ENCODE measurements around the gene IL10RA. TPM values are rescaled to one million over a fixed set of nuclear protein-coding genes. Genes with fewer than 3 reads are reported as not detected.
A peak's percentile ranks its signal among the peaks of the same experiment; 100 is the strongest.
"Not testable (repeated sequence)": the region's sequence is repeated elsewhere in the genome, so short reads cannot be mapped to it uniquely, and the experiment has no call there.

Gene IL10RA
- total RNA-seq, 2 donors from 2014 or later = 63.0 to 108 TPM

DNA sequence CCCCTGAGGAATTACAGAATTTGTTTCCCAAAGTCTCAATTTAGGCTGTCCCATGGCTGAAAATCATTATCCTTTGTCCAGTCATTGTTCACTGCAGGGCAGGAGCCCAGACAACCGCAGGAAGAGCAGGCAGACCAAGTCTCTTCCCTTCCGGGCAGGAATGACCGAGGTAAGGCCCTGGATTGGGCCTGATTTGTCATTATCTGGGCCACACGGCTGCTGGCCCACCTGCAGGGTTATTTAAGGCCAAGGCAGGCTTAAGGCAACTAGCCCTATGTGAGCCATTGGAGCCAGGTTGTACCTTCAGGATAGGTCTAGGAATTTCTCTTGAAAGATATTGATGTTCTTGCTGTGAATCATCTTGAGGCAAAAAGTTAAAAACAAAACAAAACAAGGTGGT is 9.7 kb upstream of the IL10RA start:
- H3K36me3 Mint-ChIP-seq (ENCODE audit: low read depth) = no peaks in the 10 kb centered on the region
- H3K4me3 Mint-ChIP-seq = no peak overlapping the region
- H3K27me3 Mint-ChIP-seq = no peaks in the 10 kb centered on the region
- H3K27ac Mint-ChIP-seq = no peak overlapping the region
- H3K9me3 Mint-ChIP-seq = no peaks in the 10 kb centered on the region
- H3K4me1 Mint-ChIP-seq = peaks cover 36% of the 10 kb centered on the region
- ATAC-seq (replicated peaks) = no peak

DNA sequence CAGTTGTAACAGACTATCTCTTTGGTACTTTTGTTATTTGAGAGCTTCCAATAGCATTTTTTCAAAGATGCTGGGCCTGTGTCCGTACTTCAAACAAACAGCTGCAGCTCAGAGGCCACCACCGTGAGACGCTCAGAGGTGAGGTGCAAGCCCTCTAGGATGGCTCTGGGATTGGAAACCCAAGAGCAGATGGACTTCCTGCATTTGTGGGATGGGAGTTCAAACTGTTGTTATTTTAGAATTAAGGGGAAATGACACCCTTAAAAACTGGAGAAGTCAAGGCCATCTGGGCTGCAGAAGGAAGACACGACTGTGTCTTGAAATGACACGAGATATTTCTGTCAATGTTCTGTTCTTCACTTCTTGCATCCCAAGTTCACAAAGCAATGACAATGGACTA is 9.2 kb upstream of the IL10RA start:
- no peak overlapping the region for H3K4me3 Mint-ChIP-seq
- no peaks in the 10 kb centered on the region for H3K36me3 Mint-ChIP-seq (ENCODE audit: low read depth)
- H3K27me3 Mint-ChIP-seq = no peaks in the 10 kb centered on the region
- ATAC-seq (replicated peaks) = no peak
- no peak overlapping the region for H3K27ac Mint-ChIP-seq
- H3K4me1 Mint-ChIP-seq = peaks cover 39% of the 10 kb centered on the region
- H3K9me3 Mint-ChIP-seq = no peaks in the 10 kb centered on the region

- H3K4me1 Mint-ChIP-seq = peaks cover 35% of the 10 kb centered on the region
- not testable (repeated sequence) for H3K9me3 Mint-ChIP-seq; H3K27ac Mint-ChIP-seq; ATAC-seq (replicated peaks); H3K36me3 Mint-ChIP-seq (ENCODE audit: low read depth); H3K27me3 Mint-ChIP-seq; H3K4me3 Mint-ChIP-seq
Observed at GRCh38 chr11:117977612-117978264, 8.5 kb upstream of the IL10RA start.

DNA sequence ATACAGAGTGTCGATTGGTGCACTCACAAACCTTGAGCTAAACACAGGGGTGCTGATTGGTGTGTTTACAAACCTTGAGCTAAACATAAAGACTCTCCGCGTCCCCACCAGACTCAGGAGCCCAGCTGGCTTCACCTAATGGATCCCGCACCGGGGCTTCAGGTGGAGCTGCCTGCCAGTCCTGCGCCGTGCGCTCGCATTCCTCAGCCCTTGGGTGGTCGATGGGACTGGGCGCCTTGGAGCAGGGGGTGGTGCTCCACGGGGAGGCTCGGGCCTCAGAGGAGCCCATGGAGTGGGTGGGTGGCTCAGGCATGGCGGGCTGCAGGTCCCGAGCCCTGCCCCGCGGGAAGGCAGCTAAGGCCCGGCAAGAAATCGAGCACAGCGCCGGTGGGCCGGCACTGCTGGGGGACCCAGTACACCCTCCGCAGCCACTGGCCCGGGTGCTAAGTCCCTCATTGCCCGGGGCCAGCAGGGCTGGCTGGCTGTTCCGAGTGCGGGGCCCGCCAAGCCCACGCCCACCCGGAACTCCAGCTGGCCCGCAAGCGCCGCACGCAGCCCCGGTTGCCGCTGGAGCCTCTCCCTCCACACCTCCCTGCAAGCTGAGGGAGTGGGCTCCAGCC is 7.8 kb upstream of the IL10RA start:
- H3K4me1 Mint-ChIP-seq = peaks cover 30% of the 10 kb centered on the region
- H3K36me3 Mint-ChIP-seq (ENCODE audit: low read depth); H3K4me3 Mint-ChIP-seq; H3K27me3 Mint-ChIP-seq; H3K27ac Mint-ChIP-seq; H3K9me3 Mint-ChIP-seq; ATAC-seq (replicated peaks): not testable (repeated sequence)

- no peaks in the 10 kb centered on the region for H3K9me3 Mint-ChIP-seq
- no peaks in the 10 kb centered on the region for H3K27me3 Mint-ChIP-seq
- peak overlapping the region; percentile 68 for H3K4me3 Mint-ChIP-seq
- peaks cover 33% of the 10 kb centered on the region for H3K4me1 Mint-ChIP-seq
- no peaks in the 10 kb centered on the region for H3K36me3 Mint-ChIP-seq (ENCODE audit: low read depth)
- H3K27ac Mint-ChIP-seq = peak overlapping the region; percentile 80
- no peak for ATAC-seq (replicated peaks)
Observed at GRCh38 chr11:117978991-117979390, 7.2 kb upstream of the IL10RA start.

DNA sequence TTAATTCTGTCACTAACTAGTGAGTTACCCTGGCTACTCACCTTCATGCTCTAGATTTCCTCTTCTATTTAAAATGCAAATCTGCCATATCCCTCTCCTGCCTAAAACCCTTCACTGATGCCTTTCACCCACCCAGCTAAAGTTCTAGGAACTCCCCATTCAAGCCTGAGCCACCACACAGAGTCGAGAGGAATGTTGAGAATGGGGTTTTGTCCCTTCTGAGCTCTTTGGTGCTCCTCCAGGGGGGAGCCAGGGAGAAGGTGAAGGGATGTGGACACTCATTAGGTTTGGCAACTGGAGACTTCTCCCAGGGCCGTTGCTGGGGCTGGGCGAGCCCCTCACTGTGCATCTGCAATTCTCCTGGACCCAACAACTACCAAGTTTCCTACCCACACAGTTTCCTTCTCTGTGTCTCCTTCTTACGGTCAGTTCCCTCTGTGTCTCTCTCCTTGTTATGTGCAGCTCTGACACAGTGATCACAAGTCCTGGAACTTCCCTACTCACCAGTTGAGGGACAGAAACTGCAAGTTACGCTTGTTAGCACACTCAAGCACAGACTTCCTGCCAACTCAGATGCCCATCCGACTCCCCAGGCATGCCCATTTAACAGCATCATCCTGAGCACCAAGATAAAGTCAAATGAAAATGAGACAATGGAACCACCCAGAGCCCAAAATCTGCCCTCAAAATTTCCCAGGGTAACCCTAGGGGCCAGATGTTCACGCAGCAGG is 6.5 kb upstream of the IL10RA start:
- no peaks in the 10 kb centered on the region for H3K27me3 Mint-ChIP-seq
- peak overlapping the region; percentile 68 for H3K4me3 Mint-ChIP-seq
- ATAC-seq (replicated peaks) = peak; percentile 70
- H3K27ac Mint-ChIP-seq = peak overlapping the region; percentile 80
- H3K9me3 Mint-ChIP-seq = no peaks in the 10 kb centered on the region
- H3K36me3 Mint-ChIP-seq (ENCODE audit: low read depth) = peaks cover 3% of the 10 kb centered on the region
- peaks cover 30% of the 10 kb centered on the region for H3K4me1 Mint-ChIP-seq

DNA sequence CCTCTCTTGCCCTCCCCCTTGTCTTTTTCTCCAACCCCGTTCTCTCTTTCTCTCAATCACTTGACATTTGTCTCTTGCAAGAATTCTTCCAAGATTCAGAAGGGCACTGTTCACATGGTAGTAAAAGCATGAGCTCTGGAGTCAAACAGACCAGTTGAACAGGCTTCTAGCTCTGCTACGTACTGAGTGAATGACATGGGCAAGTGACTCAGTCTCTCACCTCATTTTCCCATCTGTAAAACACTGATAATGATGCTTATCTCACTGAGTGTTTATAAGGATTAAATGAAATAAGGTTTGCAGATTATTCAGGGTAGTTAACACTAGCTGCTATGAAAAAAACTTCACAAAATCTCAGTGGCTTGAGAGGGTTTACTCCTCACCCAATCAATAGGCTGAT is 5.9 kb upstream of the IL10RA start:
- peaks cover 35% of the 10 kb centered on the region for H3K4me1 Mint-ChIP-seq
- H3K27ac Mint-ChIP-seq = peak overlapping the region; percentile 80
- ATAC-seq (replicated peaks) = peak; percentile 45
- H3K27me3 Mint-ChIP-seq = no peaks in the 10 kb centered on the region
- H3K9me3 Mint-ChIP-seq = no peaks in the 10 kb centered on the region
- H3K36me3 Mint-ChIP-seq (ENCODE audit: low read depth) = peaks cover 9% of the 10 kb centered on the region
- H3K4me3 Mint-ChIP-seq = peak overlapping the region; percentile 68

DNA sequence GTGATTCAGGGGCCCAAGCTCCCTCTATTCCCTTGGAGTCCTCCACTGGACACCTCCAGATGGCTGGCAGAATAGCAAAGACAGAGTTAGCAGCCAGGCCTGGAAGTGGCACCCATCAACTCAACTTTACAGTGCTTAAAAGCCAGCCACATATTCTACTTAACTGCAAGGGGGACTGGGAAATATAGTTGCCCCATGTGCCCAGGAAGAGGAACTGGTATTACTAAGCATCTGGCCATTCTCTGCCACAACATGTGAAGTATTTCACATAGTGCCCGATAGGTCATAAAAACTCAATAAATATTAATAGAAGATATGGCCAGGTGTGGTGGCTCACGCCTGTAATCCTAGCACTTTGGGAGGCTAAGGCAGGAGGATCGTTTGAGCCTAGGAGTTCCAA is 5.5 kb upstream of the IL10RA start:
- ATAC-seq (replicated peaks) = no peak
- Mint-ChIP-seq H3K36me3 (ENCODE audit: low read depth) (peaks cover 12% of the 10 kb centered on the region), H3K9me3 (no peaks in the 10 kb centered on the region), H3K27ac (peak overlapping the region; percentile 80), H3K4me1 (peaks cover 35% of the 10 kb centered on the region), H3K4me3 (no peak overlapping the region), H3K27me3 (no peaks in the 10 kb centered on the region)

DNA sequence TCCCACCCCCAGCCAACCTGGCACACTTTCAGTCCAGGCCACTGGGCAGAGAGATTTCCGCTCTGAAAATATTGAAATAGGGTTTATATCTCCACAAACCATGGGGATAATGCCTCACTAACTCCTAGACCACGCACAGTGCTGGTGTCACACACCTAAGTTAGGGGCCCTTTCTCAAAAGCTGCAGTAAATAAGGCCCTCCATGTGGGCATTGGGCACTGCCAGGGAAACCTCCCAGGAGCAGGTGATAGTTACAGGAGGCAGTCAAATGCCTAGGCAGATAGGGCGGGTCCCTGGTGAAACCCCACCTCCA is 3.1 kb upstream of the IL10RA start:
- Mint-ChIP-seq H3K36me3 (ENCODE audit: low read depth) (peaks cover 35% of the 10 kb centered on the region), H3K9me3 (no peaks in the 10 kb centered on the region), H3K27ac (no peak overlapping the region), H3K4me3 (peak overlapping the region; percentile 90), H3K4me1 (peaks cover 42% of the 10 kb centered on the region), H3K27me3 (no peaks in the 10 kb centered on the region)
- ATAC-seq (replicated peaks) = no peak

GRCh38 chr11:117984476-117984875 is 1.7 kb upstream of the IL10RA start:
- H3K27me3 Mint-ChIP-seq = no peaks in the 10 kb centered on the region
- H3K36me3 Mint-ChIP-seq (ENCODE audit: low read depth) = peaks cover 49% of the 10 kb centered on the region
- peak overlapping the region; percentile 91 for H3K27ac Mint-ChIP-seq
- peaks cover 45% of the 10 kb centered on the region for H3K4me1 Mint-ChIP-seq
- H3K9me3 Mint-ChIP-seq = no peaks in the 10 kb centered on the region
- peak; percentile 39 for ATAC-seq (replicated peaks)
- peak overlapping the region; percentile 90 for H3K4me3 Mint-ChIP-seq

DNA sequence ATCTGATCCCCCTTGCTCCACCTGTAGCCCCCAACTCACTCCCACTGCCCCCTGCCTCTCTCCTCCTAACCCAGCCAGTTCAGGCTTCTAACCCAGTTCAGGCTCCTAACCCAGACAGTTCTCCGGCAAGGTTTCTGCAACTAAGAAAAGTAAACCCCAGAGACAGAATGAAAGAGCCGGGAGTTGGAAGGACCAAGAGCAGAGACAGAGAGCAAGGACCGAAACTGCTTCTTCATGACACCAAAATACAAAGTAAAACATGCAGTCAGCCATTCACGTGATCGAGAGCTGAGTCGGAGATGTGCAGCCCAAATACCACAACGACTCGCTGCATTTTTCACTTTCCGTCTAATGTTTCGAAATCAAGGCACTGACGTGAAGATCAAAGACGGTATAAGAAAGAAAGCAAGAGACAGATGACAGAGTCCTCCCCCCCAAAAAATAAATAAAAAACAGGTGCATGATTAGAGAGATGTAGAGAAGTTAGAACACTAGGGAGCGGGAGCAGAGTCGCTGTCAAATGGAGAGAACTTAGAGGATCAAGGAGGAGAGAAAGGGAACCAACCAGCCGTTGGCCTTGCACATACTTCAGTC is 884 bp downstream of the IL10RA start:
- Mint-ChIP-seq H3K27ac (peak overlapping the region; percentile 91), H3K4me1 (peaks cover 41% of the 10 kb centered on the region), H3K27me3 (no peaks in the 10 kb centered on the region), H3K36me3 (ENCODE audit: low read depth) (peaks cover 75% of the 10 kb centered on the region), H3K4me3 (peak overlapping the region; percentile 90), H3K9me3 (no peaks in the 10 kb centered on the region)
- ATAC-seq (replicated peaks) = peak; percentile 67

GRCh38 chr11:117989351-117990102 is 3.3 kb downstream of the IL10RA start:
- Mint-ChIP-seq H3K9me3 (no peaks in the 10 kb centered on the region), H3K4me3 (peak overlapping the region; percentile 90), H3K27ac (peak overlapping the region; percentile 54), H3K4me1 (peaks cover 41% of the 10 kb centered on the region), H3K27me3 (no peaks in the 10 kb centered on the region), H3K36me3 (ENCODE audit: low read depth) (peaks cover 98% of the 10 kb centered on the region)
- no peak for ATAC-seq (replicated peaks)

DNA sequence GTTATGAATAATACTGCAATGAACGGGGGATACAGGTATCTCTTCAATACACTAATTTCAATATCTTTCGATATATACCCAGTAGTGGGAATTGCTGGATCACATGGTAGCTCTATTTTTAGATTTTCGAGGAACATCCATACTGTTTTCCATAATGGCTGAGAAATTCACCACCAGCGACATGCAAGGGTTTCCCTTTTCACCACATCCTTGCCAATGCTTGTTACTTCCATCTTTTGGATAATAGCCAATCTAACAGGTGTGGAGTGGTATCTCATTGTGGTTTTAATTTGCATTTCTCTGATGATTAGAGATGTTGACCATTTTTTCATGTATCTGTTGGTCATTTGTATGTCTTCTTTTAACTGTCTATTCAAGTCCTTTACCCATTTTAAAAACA is 5.9 kb downstream of the IL10RA start:
- ATAC-seq (replicated peaks) = no peak
- Mint-ChIP-seq H3K27ac (peak overlapping the region; percentile 44), H3K4me3 (peak overlapping the region; percentile 90), H3K4me1 (peaks cover 43% of the 10 kb centered on the region), H3K36me3 (ENCODE audit: low read depth) (peaks cover 100% of the 10 kb centered on the region), H3K27me3 (no peaks in the 10 kb centered on the region), H3K9me3 (no peaks in the 10 kb centered on the region)

GRCh38 chr11:117992620-117993019 is 6.4 kb downstream of the IL10RA start:
- Mint-ChIP-seq H3K9me3 (no peaks in the 10 kb centered on the region), H3K27me3 (no peaks in the 10 kb centered on the region), H3K4me3 (peak overlapping the region; percentile 90), H3K36me3 (ENCODE audit: low read depth) (peaks cover 100% of the 10 kb centered on the region), H3K27ac (peak overlapping the region; percentile 41), H3K4me1 (peaks cover 43% of the 10 kb centered on the region)
- no peak for ATAC-seq (replicated peaks)
